Mesendoderm (in vitro differentiated cells): Measurements from ENCODE around the gene GTSF1L.

Experiments
- DNase-seq: peaks from one replicate; pipeline ENCODE4 v3.0.0; 2013
- H2AK5ac ChIP-seq: 2 replicates; pipeline ENCODE4 v1.6.1; 2013; ENCODE audit warnings: low read length, inconsistent platforms
- H2BK120ac ChIP-seq: 2 replicates; pipeline ENCODE4 v1.6.1; 2013; ENCODE audit warnings: low read depth, mild to moderate bottlenecking, low read length, moderate library complexity, mixed read lengths
- H2BK15ac ChIP-seq: replicated peaks from 2 replicates; pipeline ENCODE4 v1.6.1; 2013; ENCODE audit warnings: low read depth, mild to moderate bottlenecking, moderate library complexity
- H2BK5ac ChIP-seq: 2 replicates; pipeline ENCODE4 v1.6.1; 2013; ENCODE audit warnings: low read length, inconsistent platforms
- H3K18ac ChIP-seq: 2 replicates; pipeline ENCODE4 v1.6.1; 2013; ENCODE audit warnings: mild to moderate bottlenecking, low read length, mixed read lengths
- H3K23ac ChIP-seq: one replicate; pipeline ENCODE4 v1.6.1; 2013; ENCODE audit warnings: low read length
- H3K27ac ChIP-seq: 2 replicates; pipeline ENCODE4 v1.5.1; 2013; ENCODE audit warnings: low read depth, mild to moderate bottlenecking, inconsistent platforms, low read length, moderate library complexity
- H3K27me3 ChIP-seq: 2 replicates; pipeline ENCODE4 v1.6.1; 2013; ENCODE audit warnings: low read length, control low read depth, mild to moderate bottlenecking, inconsistent platforms; ENCODE audit not compliant: insufficient read depth, poor library complexity
- H3K36me3 ChIP-seq: 2 replicates; pipeline ENCODE4 v1.6.1; 2013; ENCODE audit warnings: low read length, inconsistent platforms; ENCODE audit not compliant: control insufficient read depth, insufficient read depth
- H3K4ac ChIP-seq: one replicate; pipeline ENCODE4 v1.6.1; 2013; ENCODE audit warnings: low read depth, mild to moderate bottlenecking, low read length, moderate library complexity
- H3K4me1 ChIP-seq: 2 replicates; pipeline ENCODE4 v1.6.1; 2013; ENCODE audit warnings: low read depth, low read length, inconsistent platforms; ENCODE audit not compliant: control insufficient read depth
- H3K4me2 ChIP-seq: 2 replicates; pipeline ENCODE4 v1.6.1; 2013; ENCODE audit warnings: low read length
- H3K4me3 ChIP-seq: 2 replicates; pipeline ENCODE4 v1.5.1; 2013; ENCODE audit warnings: mild to moderate bottlenecking, low read length
- H3K56ac ChIP-seq: one replicate; pipeline ENCODE4 v1.6.1; 2013; ENCODE audit warnings: low read length
- H3K79me1 ChIP-seq: 2 replicates; pipeline ENCODE4 v1.6.1; 2013; ENCODE audit warnings: low read length, inconsistent platforms
- H3K79me2 ChIP-seq: 2 replicates; pipeline ENCODE4 v1.6.1; 2013; ENCODE audit warnings: mild to moderate bottlenecking, low read length; ENCODE audit not compliant: control insufficient read depth, insufficient read depth
- H3K9ac ChIP-seq: 2 replicates; pipeline ENCODE4 v1.6.1; 2013; ENCODE audit warnings: low read length, inconsistent platforms
- H4K5ac ChIP-seq: one replicate; pipeline ENCODE4 v1.6.1; 2013; ENCODE audit warnings: low read length
- H4K8ac ChIP-seq: one replicate; pipeline ENCODE4 v1.6.1; 2013; ENCODE audit warnings: low read depth, mild to moderate bottlenecking, control low read depth, low read length, moderate library complexity
- WGBS: extraction: QIAGEN DNeasy Blood & Tissue Kit; methylation state at CpG from one replicate; pipeline ENCODE4 v1.1.7; 2013; ENCODE audit warnings: low lambda C conversion rate, missing lambda C conversion rate; ENCODE audit not compliant: insufficient coverage; ENCODE audit errors: extremely low coverage; 5-methylcytosine and 5-hydroxymethylcytosine counted together

GTSF1L gene

GRCh38 chr20:43755851-43756250 is 29.0 kb upstream of the GTSF1L start:
- no peaks in the 10 kb centered on the region for H3K4me1 ChIP-seq
- H3K36me3 ChIP-seq: no peaks in the 10 kb centered on the region
- no peak overlapping the region for H4K5ac ChIP-seq
- H3K4me3 ChIP-seq: no peak overlapping the region
- no peak overlapping the region for H3K56ac ChIP-seq
- H2BK120ac ChIP-seq: no peak overlapping the region
- no peak overlapping the region for H2BK15ac ChIP-seq
- no peak overlapping the region for H3K9ac ChIP-seq
- no peak overlapping the region for H2AK5ac ChIP-seq
- no peaks in the 10 kb centered on the region for H3K79me1 ChIP-seq
- no peak overlapping the region for H3K27ac ChIP-seq
- no peak overlapping the region for H3K4me2 ChIP-seq
- no peak overlapping the region for H3K4ac ChIP-seq
- H3K18ac ChIP-seq: no peak overlapping the region
- H2BK5ac ChIP-seq: no peak overlapping the region
- no peak overlapping the region for H4K8ac ChIP-seq
- DNase-seq: no peak
- WGBS: no CpG with 5 or more reads among the region's 8 CpGs
- H3K27me3 ChIP-seq: no peaks in the 10 kb centered on the region
- no peak overlapping the region for H3K23ac ChIP-seq
- H3K79me2 ChIP-seq: no peaks in the 10 kb centered on the region

GRCh38 chr20:43755390-43755789 is 28.6 kb upstream of the GTSF1L start:
- Histone ChIP-seq H3K23ac (no peak overlapping the region), H4K5ac (no peak overlapping the region), H3K4me2 (no peak overlapping the region), H3K27ac (no peak overlapping the region), H4K8ac (no peak overlapping the region), H3K36me3 (no peaks in the 10 kb centered on the region), H3K4ac (no peak overlapping the region), H2AK5ac (no peak overlapping the region), H3K9ac (no peak overlapping the region), H3K79me2 (no peaks in the 10 kb centered on the region), H3K4me1 (no peaks in the 10 kb centered on the region), H2BK120ac (no peak overlapping the region), H3K27me3 (no peaks in the 10 kb centered on the region), H3K4me3 (no peak overlapping the region), H2BK15ac (no peak overlapping the region), H3K18ac (no peak overlapping the region), H3K79me1 (no peaks in the 10 kb centered on the region), H3K56ac (no peak overlapping the region), H2BK5ac (no peak overlapping the region)
- WGBS: no CpG with 5 or more reads among the region's 7 CpGs
- DNase-seq: no peak

- H2BK15ac ChIP-seq: no peak overlapping the region
- H4K5ac ChIP-seq: no peak overlapping the region
- no peak overlapping the region for H4K8ac ChIP-seq
- H3K56ac ChIP-seq: peak overlapping the region; percentile 17
- no peak overlapping the region for H2BK120ac ChIP-seq
- peaks cover 3% of the 10 kb centered on the region for H3K4me1 ChIP-seq
- no peaks in the 10 kb centered on the region for H3K79me1 ChIP-seq
- no peak overlapping the region for H3K4ac ChIP-seq
- no peak for DNase-seq
- no peaks in the 10 kb centered on the region for H3K27me3 ChIP-seq
- H3K9ac ChIP-seq: no peak overlapping the region
- H3K79me2 ChIP-seq: no peaks in the 10 kb centered on the region
- no CpG with 5 or more reads among the region's 13 CpGs for WGBS
- no peak overlapping the region for H3K4me3 ChIP-seq
- no peak overlapping the region for H3K23ac ChIP-seq
- no peak overlapping the region for H3K27ac ChIP-seq
- H2BK5ac ChIP-seq: no peak overlapping the region
- H2AK5ac ChIP-seq: no peak overlapping the region
- no peaks in the 10 kb centered on the region for H3K36me3 ChIP-seq
- H3K18ac ChIP-seq: no peak overlapping the region
- H3K4me2 ChIP-seq: no peak overlapping the region
These were observed 25.9 kb upstream of the GTSF1L start for GRCh38 chr20:43752561-43753301.

- no peak for DNase-seq
- Histone ChIP-seq H3K18ac (no peak overlapping the region), H3K79me1 (no peaks in the 10 kb centered on the region), H3K4me1 (peaks cover 4% of the 10 kb centered on the region), H4K8ac (no peak overlapping the region), H3K27me3 (no peaks in the 10 kb centered on the region), H2BK5ac (no peak overlapping the region), H3K4me3 (no peak overlapping the region), H2BK15ac (no peak overlapping the region), H2BK120ac (no peak overlapping the region), H4K5ac (no peak overlapping the region), H3K27ac (no peak overlapping the region), H3K9ac (no peak overlapping the region), H3K36me3 (no peaks in the 10 kb centered on the region), H3K79me2 (no peaks in the 10 kb centered on the region), H3K56ac (no peak overlapping the region), H2AK5ac (peak overlapping the region; percentile 65), H3K23ac (no peak overlapping the region), H3K4me2 (no peak overlapping the region), H3K4ac (no peak overlapping the region)
- WGBS: no CpG with 5 or more reads among the region's 4 CpGs
These were observed 25.2 kb upstream of the GTSF1L start for GRCh38 chr20:43752051-43752360.

- Histone ChIP-seq H3K27me3 (no peaks in the 10 kb centered on the region), H3K4me3 (no peak overlapping the region), H3K27ac (no peak overlapping the region), H3K9ac (no peak overlapping the region), H3K4me1 (peaks cover 9% of the 10 kb centered on the region), H3K4me2 (no peak overlapping the region), H4K5ac (no peak overlapping the region), H3K79me2 (no peaks in the 10 kb centered on the region), H3K36me3 (no peaks in the 10 kb centered on the region), H3K4ac (no peak overlapping the region), H3K23ac (no peak overlapping the region), H2AK5ac (no peak overlapping the region), H3K79me1 (no peaks in the 10 kb centered on the region), H2BK120ac (no peak overlapping the region), H4K8ac (no peak overlapping the region), H2BK5ac (no peak overlapping the region), H2BK15ac (no peak overlapping the region), H3K18ac (no peak overlapping the region), H3K56ac (no peak overlapping the region)
- no CpG with 5 or more reads among the region's 11 CpGs for WGBS
- no peak for DNase-seq
These were observed 24.6 kb upstream of the GTSF1L start for GRCh38 chr20:43751167-43752050.
